HepG2 (cell line): ENCODE results near the gene MPIG6B. TPM values are rescaled to one million over a fixed set of nuclear protein-coding genes. Genes with fewer than 3 reads are reported as not detected.

Source experiments
- ATAC-seq: fragments of 200-7000 bp; cut with Tn5 transposase; 3 replicates; pipeline ENCODE4 v1.9.1; 2020; ENCODE audit warnings: mild to moderate bottlenecking, moderate library complexity
- BruUV-seq: library from RNA; stranded (reverse); fragments of 400-500 nt; replicated peaks from 2 replicates; lab custom pipeline; 2021; lab: Mats Ljungman, UMichigan
- CTCF ChIA-PET: fragments of 300-600 bp; formaldehyde crosslinking; extraction: SDS; loops from one replicate; lab custom pipeline; 2021; ENCODE audit warnings: low total read pairs, inconsistent platforms, low intra/inter-chr PET ratio; lab: Yijun Ruan, JAX
- POLR2A ChIA-PET: fragments of 350-600 bp; sonication (Branson Sonifier 250); formaldehyde crosslinking; loops from one replicate; lab custom pipeline; 2020; ENCODE audit warnings: antibody characterized with exemption, inconsistent platforms; lab: Yijun Ruan, JAX
- DNase-seq: peaks from one replicate; pipeline ENCODE4 v3.0.0-alpha.2; 2015; ENCODE audit warnings: low spot score
- FAIRE-seq: peaks from 3 replicates; lab custom pipeline; 2011; peaks lifted over from hg19 to GRCh38; lab: Jason Lieb, UNC
- H2AFZ ChIP-seq: one replicate; pipeline ENCODE4 v1.6.1; 2011; ENCODE audit warnings: low read length, inconsistent platforms
- H3K27ac ChIP-seq: fragments of 300-600 bp; 3 replicates; pipeline ENCODE4 v1.8.0; 2011; ENCODE audit warnings: mixed run types, mild to moderate bottlenecking, mixed read lengths, low read length, inconsistent platforms; ENCODE audit not compliant: insufficient read depth; ENCODE audit errors: extremely low read length
- H3K27me3 ChIP-seq, 2 experiments: fragments of 200-600 bp in 1 of 2; 2 replicates in 1 of 2; 3 replicates in 1 of 2; pipeline versions ENCODE4 v1.6.0 to v1.8.0; 2011; ENCODE audit warnings: low read length in 2 of 2, mild to moderate bottlenecking in 2 of 2, moderate library complexity in 2 of 2, inconsistent platforms in 1 of 2; ENCODE audit not compliant: insufficient read depth in 2 of 2, control insufficient read depth in 1 of 2
- H3K36me3 ChIP-seq, 2 experiments: fragments of 200-600 bp in 1 of 2; replicated peaks in 1 of 2; 2 replicates in 1 of 2; 3 replicates in 1 of 2; pipeline versions ENCODE4 v1.5.1 to v1.8.0; 2011; ENCODE audit warnings: low read length in 2 of 2, inconsistent platforms in 1 of 2; ENCODE audit not compliant: insufficient read depth in 2 of 2, control insufficient read depth in 1 of 2
- H3K4me1 ChIP-seq: 2 replicates; pipeline ENCODE4 v1.5.1; 2012; ENCODE audit warnings: low read length, inconsistent platforms; ENCODE audit not compliant: insufficient read depth
- H3K4me2 ChIP-seq: 2 replicates; pipeline ENCODE4 v1.6.0; 2011; ENCODE audit warnings: low read depth, low read length, inconsistent platforms
- H3K4me3 ChIP-seq, 3 experiments: fragments of 200-600 bp in 1 of 3; sonication (generic), shearing (Covaris generic) in 1 of 3; replicated peaks in 1 of 3; 2 replicates each; pipeline ENCODE4 v1.5.1; 2011 to 2016; ENCODE audit warnings: low read length in 3 of 3, inconsistent platforms in 2 of 3, low read depth in 2 of 3, mild to moderate bottlenecking in 2 of 3, control low read depth in 1 of 3, mixed read lengths in 1 of 3; ENCODE audit not compliant: insufficient read depth in 1 of 3
- H3K79me2 ChIP-seq: one replicate; pipeline ENCODE4 v1.6.1; 2011; ENCODE audit warnings: low read length, inconsistent platforms; ENCODE audit not compliant: insufficient read depth
- H3K9ac ChIP-seq: 2 replicates; pipeline ENCODE4 v1.6.0; 2011; ENCODE audit warnings: mild to moderate bottlenecking, low read depth, low read length, inconsistent platforms; ENCODE audit not compliant: insufficient read depth
- H3K9me3 ChIP-seq: 2 replicates; pipeline ENCODE4 v1.5.1; 2012; ENCODE audit warnings: mild to moderate bottlenecking, low read length
- H4K20me1 ChIP-seq: 2 replicates; pipeline ENCODE4 v1.6.0; 2011; ENCODE audit warnings: inconsistent platforms, mild to moderate bottlenecking, low read length, moderate library complexity; ENCODE audit not compliant: insufficient read depth
- ARHGAP35 ChIP-seq: sonication (generic); formaldehyde crosslinking; IDR thresholded peaks from 2 replicates; pipeline ENCODE4 v1.9.0; 2022; ENCODE audit warnings: mild to moderate bottlenecking, inconsistent platforms, moderate library complexity, missing genetic modification reagents, borderline replicate concordance
- DR1 ChIP-seq: sonication (generic); formaldehyde crosslinking; IDR thresholded peaks from 2 replicates; pipeline ENCODE4 v1.8.0; 2021; ENCODE audit warnings: mild to moderate bottlenecking, missing genetic modification reagents, inconsistent platforms
- HMGA1 ChIP-seq: sonication (generic); formaldehyde crosslinking; conservative IDR thresholded peaks from 2 replicates; pipeline ENCODE4 v1.4.0; 2020; ENCODE audit warnings: missing genetic modification reagents
- HNRNPL ChIP-seq: fragments of 200-400 bp; formaldehyde crosslinking; IDR thresholded peaks from 2 replicates; pipeline ENCODE4 v1.6.1; 2017; ENCODE audit warnings: mild to moderate bottlenecking, low read depth, low read length
- MED13 ChIP-seq: sonication (generic); formaldehyde crosslinking; IDR thresholded peaks from 2 replicates; pipeline ENCODE4 v1.5.0; 2020; ENCODE audit warnings: missing genetic modification reagents
- PITX1 ChIP-seq: sonication (generic); formaldehyde crosslinking; IDR thresholded peaks from 2 replicates; pipeline ENCODE4 v1.5.1; 2020; ENCODE audit warnings: mild to moderate bottlenecking, missing genetic modification reagents
- PTBP1 ChIP-seq: fragments of 200-400 bp; formaldehyde crosslinking; IDR thresholded peaks from 2 replicates; pipeline ENCODE4 v1.6.1; 2018; ENCODE audit warnings: low read length, low read depth; ENCODE audit not compliant: poor library complexity, severe bottlenecking
- ZMAT3 ChIP-seq: sonication (generic); formaldehyde crosslinking; conservative IDR thresholded peaks from 2 replicates; pipeline ENCODE4 v1.7.0; 2021; ENCODE audit warnings: missing genetic modification reagents
- ZMYM4 ChIP-seq: sonication (generic); formaldehyde crosslinking; IDR thresholded peaks from 2 replicates; pipeline ENCODE4 v1.8.1; 2023; ENCODE audit warnings: mild to moderate bottlenecking, missing genetic modification reagents
- ZNF10 ChIP-seq: sonication (generic); formaldehyde crosslinking; IDR thresholded peaks from 2 replicates; pipeline ENCODE4 v1.4.0; 2020; ENCODE audit warnings: mild to moderate bottlenecking, low read depth, missing genetic modification reagents, borderline replicate concordance
- ZNF251 ChIP-seq: sonication (generic); formaldehyde crosslinking; IDR thresholded peaks from 2 replicates; pipeline ENCODE4 v1.9.0; 2021; ENCODE audit warnings: mild to moderate bottlenecking, missing genetic modification reagents
- ZNF652 ChIP-seq: IDR thresholded peaks from 2 replicates; pipeline ENCODE4 v1.6.1; 2016; ENCODE audit warnings: low read depth, borderline replicate concordance
- ZNF790 ChIP-seq: sonication (generic); formaldehyde crosslinking; IDR thresholded peaks from 2 replicates; pipeline ENCODE4 v1.8.0; 2022; ENCODE audit warnings: missing genetic modification reagents, mild to moderate bottlenecking, borderline replicate concordance
- ZSCAN21 ChIP-seq: sonication (generic); formaldehyde crosslinking; IDR thresholded peaks from 2 replicates; pipeline ENCODE4 v1.8.0; 2022; ENCODE audit warnings: mild to moderate bottlenecking, missing genetic modification reagents, moderate library complexity, borderline replicate concordance
- WGBS: methylation state at CpG from one replicate; pipeline ENCODE4 v1.1.6; 2017; ENCODE audit warnings: low lambda C conversion rate; 5-methylcytosine and 5-hydroxymethylcytosine counted together
- in situ Hi-C: cut with HindIII; loops from 2 replicates; pipeline ENCODE4 v1.10.0; 2017; ENCODE audit warnings: low pct_unique_long_range_greater_than_20kb; ENCODE audit not compliant: extremely low pct_ligation_motif_present
- intact Hi-C: fragments of 100-400 bp; cut with micrococcal nuclease; formaldehyde crosslinking; loops from one replicate; pipeline ENCODE4 v1.10.0; 2022; ENCODE audit not compliant: unreplicated experiment
- polyA plus RNA-seq, 8 experiments: library from polyadenylated mRNA; depleted of rRNA in 3 of 8; stranded (reverse) in 7 of 8; unstranded in 1 of 8; fragments of >200 nt; fragmentation: Illumina TruSeq in 4 of 8; extraction: Trizol in 4 of 8; gene quantifications; 2 replicates each; pipeline versions ENCODE4 v1.2.1 to v1.2.3, GENCODE V29; 2011 to 2016; ENCODE audit warnings: low read depth in 4 of 8, missing spikeins in 1 of 8, mixed read lengths in 1 of 8; ENCODE audit not compliant: insufficient read depth in 1 of 8
- total RNA-seq, 5 experiments: library from RNA; depleted of rRNA; stranded (reverse); fragments of >200 nt; fragmentation: Illumina TruSeq; extraction: Trizol; gene quantifications; 2 replicates each; pipeline ENCODE4 v1.2.3, GENCODE V29; 2016; ENCODE audit warnings: low read depth in 1 of 5
- TF ChIP-seq, protein P1 (sequence below): sonication (generic); formaldehyde crosslinking; IDR thresholded peaks from 2 replicates; pipeline ENCODE4 v1.4.0; 2020; ENCODE audit warnings: missing genetic modification reagents, borderline replicate concordance
- TF ChIP-seq, protein P2 (sequence below): sonication (generic); formaldehyde crosslinking; IDR thresholded peaks from 2 replicates; pipeline ENCODE4 v1.4.0; 2020; ENCODE audit warnings: missing genetic modification reagents, low read depth, mild to moderate bottlenecking, borderline replicate concordance
- TF ChIP-seq, protein P3 (sequence below): sonication (generic); formaldehyde crosslinking; IDR thresholded peaks from 2 replicates; pipeline ENCODE4 v1.5.0; 2020; ENCODE audit warnings: missing genetic modification reagents

MPIG6B gene
- total and polyA plus RNA-seq, 2 of the 13 experiments (the other 11 are each of a cell fraction or from before 2014, with no cell fraction given) = not detected

DNA sequence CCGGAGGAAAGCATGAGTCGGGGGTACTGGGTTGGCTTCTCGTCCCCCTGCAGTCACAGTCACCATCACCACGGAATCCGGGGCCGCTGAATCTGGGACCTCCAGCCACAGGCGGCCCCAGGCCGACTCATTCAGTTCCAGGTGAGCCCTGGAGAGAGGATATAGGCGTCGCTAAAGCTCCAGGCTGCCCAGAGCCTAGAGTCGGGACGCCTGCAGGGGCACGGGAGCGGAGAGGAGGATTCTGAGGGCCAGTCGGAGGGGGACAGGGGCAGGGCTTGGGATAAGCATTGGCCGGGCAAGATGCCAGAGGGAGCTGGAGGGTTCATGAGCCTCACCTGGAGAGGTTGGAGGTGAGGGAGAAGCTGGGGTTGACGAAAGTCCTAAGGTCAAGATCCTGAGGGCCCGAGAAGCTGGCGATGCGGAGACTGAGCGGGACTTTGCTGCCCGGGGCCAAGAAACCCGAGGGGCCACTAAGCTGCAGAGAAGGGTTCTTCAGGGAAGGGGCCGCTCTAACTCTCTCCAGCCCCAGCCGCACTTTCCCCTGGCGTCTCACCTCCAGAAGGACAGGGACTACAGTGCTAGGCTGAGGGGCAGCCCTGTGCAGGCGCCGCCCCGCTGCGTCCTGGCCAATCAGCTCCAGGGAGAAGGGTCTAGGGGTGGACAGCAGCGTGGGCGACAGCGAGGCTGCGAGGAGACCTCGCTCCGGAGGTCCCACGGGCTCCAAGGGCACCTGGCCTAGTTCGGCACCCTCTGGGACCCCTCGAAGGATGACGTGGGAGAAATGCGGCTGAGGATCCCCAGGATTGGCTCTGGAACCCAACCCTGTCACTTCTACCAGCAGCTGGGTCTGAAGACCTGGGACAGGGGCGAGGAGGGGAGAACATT lies 43.0 kb downstream of the MPIG6B start:
- intact Hi-C loops = no loop called here
- H4K20me1 ChIP-seq = no peaks in the 10 kb centered on the region
- peak overlapping the region; percentile 46 to 74 (median 56) for H3K4me3 ChIP-seq
- CTCF ChIA-PET = interaction anchor here (0.9 kb wide), 1 partner anchor 36 kb away, joined by 4 read pairs; no protein-coding TSS in a partner anchor
- no TSS peak for BruUV-seq
- no peak overlapping the region for H3K27ac ChIP-seq
- H2AFZ ChIP-seq = no peak overlapping the region
- H3K27me3 ChIP-seq = no peaks in the 10 kb centered on the region
- DNase-seq = peak; percentile 67
- no peaks in the 10 kb centered on the region for H3K9me3 ChIP-seq
- H3K36me3 ChIP-seq = peaks cover 0 to 1% of the 10 kb centered on the region in 2 experiments; a peak in 1 of 5 replicates
- in situ Hi-C loops = loop anchor here (5.0 kb wide), 2 partner anchors 34 to 84 kb away; partner anchors contain the start of gene LY6G5C
- H3K9ac ChIP-seq = peak overlapping the region; percentile 66
- H3K4me1 ChIP-seq = peaks cover 50% of the 10 kb centered on the region
- peak; percentile 95 for ATAC-seq
- POLR2A ChIA-PET = interaction anchor here (0.7 to 2.3 kb wide), 37 partner anchors 9 to 155 kb away, joined by 3 to 172 read pairs (median 5); partner anchors contain the start of genes ABHD16A, APOM, BAG6 and C6orf47
- FAIRE-seq = peak; percentile 84
- peak overlapping the region; percentile 90 for H3K4me2 ChIP-seq
- H3K79me2 ChIP-seq = no peaks in the 10 kb centered on the region
- 21% methylated on average over 42 of the region's 42 CpGs for WGBS
- TF ChIP-seq, protein P1, sequence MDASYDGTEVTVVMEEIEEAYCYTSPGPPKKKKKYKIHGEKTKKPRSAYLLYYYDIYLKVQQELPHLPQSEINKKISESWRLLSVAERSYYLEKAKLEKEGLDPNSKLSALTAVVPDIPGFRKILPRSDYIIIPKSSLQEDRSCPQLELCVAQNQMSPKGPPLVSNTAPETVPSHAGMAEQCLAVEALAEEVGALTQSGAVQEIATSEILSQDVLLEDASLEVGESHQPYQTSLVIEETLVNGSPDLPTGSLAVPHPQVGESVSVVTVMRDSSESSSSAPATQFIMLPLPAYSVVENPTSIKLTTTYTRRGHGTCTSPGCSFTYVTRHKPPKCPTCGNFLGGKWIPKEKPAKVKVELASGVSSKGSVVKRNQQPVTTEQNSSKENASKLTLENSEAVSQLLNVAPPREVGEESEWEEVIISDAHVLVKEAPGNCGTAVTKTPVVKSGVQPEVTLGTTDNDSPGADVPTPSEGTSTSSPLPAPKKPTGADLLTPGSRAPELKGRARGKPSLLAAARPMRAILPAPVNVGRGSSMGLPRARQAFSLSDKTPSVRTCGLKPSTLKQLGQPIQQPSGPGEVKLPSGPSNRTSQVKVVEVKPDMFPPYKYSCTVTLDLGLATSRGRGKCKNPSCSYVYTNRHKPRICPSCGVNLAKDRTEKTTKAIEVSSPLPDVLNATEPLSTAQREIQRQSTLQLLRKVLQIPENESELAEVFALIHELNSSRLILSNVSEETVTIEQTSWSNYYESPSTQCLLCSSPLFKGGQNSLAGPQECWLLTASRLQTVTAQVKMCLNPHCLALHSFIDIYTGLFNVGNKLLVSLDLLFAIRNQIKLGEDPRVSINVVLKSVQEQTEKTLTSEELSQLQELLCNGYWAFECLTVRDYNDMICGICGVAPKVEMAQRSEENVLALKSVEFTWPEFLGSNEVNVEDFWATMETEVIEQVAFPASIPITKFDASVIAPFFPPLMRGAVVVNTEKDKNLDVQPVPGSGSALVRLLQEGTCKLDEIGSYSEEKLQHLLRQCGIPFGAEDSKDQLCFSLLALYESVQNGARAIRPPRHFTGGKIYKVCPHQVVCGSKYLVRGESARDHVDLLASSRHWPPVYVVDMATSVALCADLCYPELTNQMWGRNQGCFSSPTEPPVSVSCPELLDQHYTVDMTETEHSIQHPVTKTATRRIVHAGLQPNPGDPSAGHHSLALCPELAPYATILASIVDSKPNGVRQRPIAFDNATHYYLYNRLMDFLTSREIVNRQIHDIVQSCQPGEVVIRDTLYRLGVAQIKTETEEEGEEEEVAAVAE (CRISPR knock-in tag) = no peak
- no peak for TF ChIP-seq ZMYM4 (CRISPR knock-in tag)
- no peak; the same call in 1 of the 2 replicates for TF ChIP-seq ARHGAP35 (CRISPR knock-in tag)
- 0 out of 2 replicates have a peak, but pooled peaks have one; percentile 40 for TF ChIP-seq DR1 (CRISPR knock-in tag)
- TF ChIP-seq ZNF251 (CRISPR knock-in tag) = no peak
- no peak; the same call in 1 of the 2 replicates for TF ChIP-seq ZNF790 (CRISPR knock-in tag)
- TF ChIP-seq PTBP1 = no peak
- TF ChIP-seq PITX1 (CRISPR knock-in tag) = peak; percentile 44; the same call in 1 of the 2 replicates
- TF ChIP-seq ZMAT3 (CRISPR knock-in tag) = no peak
- no peak for TF ChIP-seq MED13 (CRISPR knock-in tag)
- TF ChIP-seq ZSCAN21 (CRISPR knock-in tag) = no peak; the same call in 1 of the 2 replicates
- TF ChIP-seq, protein P2, sequence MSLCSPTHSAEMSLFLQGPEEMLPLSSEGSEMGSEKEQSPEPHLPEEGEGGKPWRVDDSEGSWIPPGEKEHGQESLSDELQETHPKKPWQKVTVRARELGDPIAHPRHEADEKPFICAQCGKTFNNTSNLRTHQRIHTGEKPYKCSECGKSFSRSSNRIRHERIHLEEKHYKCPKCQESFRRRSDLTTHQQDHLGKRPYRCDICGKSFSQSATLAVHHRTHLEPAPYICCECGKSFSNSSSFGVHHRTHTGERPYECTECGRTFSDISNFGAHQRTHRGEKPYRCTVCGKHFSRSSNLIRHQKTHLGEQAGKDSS (CRISPR knock-in tag) = peak; percentile 49; the same call in 1 of the 2 replicates
- TF ChIP-seq HMGA1 (CRISPR knock-in tag) = no peak
- TF ChIP-seq, protein P3, sequence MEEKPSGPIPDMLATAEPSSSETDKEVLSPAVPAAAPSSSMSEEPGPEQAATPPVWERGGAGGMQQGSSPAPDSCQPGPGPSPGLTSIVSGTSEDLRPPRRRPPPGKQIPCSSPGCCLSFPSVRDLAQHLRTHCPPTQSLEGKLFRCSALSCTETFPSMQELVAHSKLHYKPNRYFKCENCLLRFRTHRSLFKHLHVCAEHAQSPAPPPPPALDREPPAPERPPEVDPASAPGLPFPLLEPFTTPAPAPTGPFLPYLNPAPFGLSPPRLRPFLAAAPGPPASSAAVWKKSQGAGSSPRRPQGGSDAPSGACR (CRISPR knock-in tag) = no peak
- no peak for TF ChIP-seq ZNF10 (CRISPR knock-in tag)
- no peak for TF ChIP-seq ZNF652
- no peak for TF ChIP-seq HNRNPL
